NCI-H226 (cell line): ENCODE measurements around the gene NEMF.

Experiments
- DNase-seq: peaks from one replicate; pipeline ENCODE4 v3.0.0-alpha.2; 2015

Gene NEMF

DNA sequence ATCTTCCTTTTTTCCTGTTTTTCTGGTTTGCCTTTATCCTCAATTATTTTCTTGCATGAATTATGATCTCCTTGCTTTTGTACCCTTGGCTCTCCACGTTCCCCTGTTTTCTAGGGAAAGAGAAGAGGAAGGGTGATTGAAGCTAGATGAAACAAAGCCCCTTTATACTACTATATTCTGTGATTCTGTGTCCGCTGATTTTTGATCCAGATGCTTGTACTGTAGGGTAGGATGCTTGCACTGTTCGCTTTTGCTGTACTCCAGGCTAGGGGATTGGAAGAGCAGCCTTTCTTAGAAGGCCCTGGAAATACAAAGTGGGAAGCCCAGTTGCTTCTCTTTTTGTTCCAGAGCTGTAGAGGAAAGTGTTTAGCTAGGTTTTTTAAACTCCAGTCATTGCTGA, 119.7 kb downstream of the NEMF start:
- DNase-seq = no peak
